DOHH2 (cell line): ENCODE data around the gene SCUBE3.

Experiments
- H3F3A ChIP-seq: fragments of 200-600 bp; sonication (generic), shearing (Covaris generic); 2 replicates; pipeline ENCODE4 v1.6.0; 2016; ENCODE audit warnings: antibody characterized with exemption, mild to moderate bottlenecking; ENCODE audit not compliant: control insufficient read depth, insufficient read depth
- H3K27ac ChIP-seq: fragments of 200-600 bp; sonication (generic); 2 replicates; pipeline ENCODE4 v1.5.1; 2014; ENCODE audit warnings: low read depth, mild to moderate bottlenecking, low read length, moderate library complexity
- H3K27me3 ChIP-seq: fragments of 200-600 bp; sonication (generic); 2 replicates; pipeline ENCODE4 v1.6.1; 2014; ENCODE audit warnings: mild to moderate bottlenecking, low read length, mixed read lengths; ENCODE audit not compliant: control insufficient read depth
- H3K36me3 ChIP-seq: fragments of 200-600 bp; sonication (generic); 2 replicates; pipeline ENCODE4 v1.6.1; 2014; ENCODE audit warnings: mild to moderate bottlenecking, low read length, moderate library complexity, mixed read lengths; ENCODE audit not compliant: control insufficient read depth
- H3K4me1 ChIP-seq: fragments of 200-600 bp; sonication (generic); 2 replicates; pipeline ENCODE4 v1.6.1; 2014; ENCODE audit warnings: mild to moderate bottlenecking, low read length, mixed read lengths; ENCODE audit not compliant: control insufficient read depth
- H3K4me2 ChIP-seq: fragments of 200-600 bp; sonication (generic); 2 replicates; pipeline ENCODE4 v1.6.0; 2014; ENCODE audit warnings: mild to moderate bottlenecking, low read length, moderate library complexity
- H3K4me3 ChIP-seq: fragments of 200-600 bp; sonication (generic); 2 replicates; pipeline ENCODE4 v1.5.1; 2014; ENCODE audit warnings: mild to moderate bottlenecking, low read length, mixed read lengths
- H3K79me2 ChIP-seq: fragments of 200-600 bp; sonication (generic); 2 replicates; pipeline ENCODE4 v1.6.1; 2014; ENCODE audit warnings: mild to moderate bottlenecking, low read length, mixed read lengths; ENCODE audit not compliant: control insufficient read depth
- H3K9me2 ChIP-seq: fragments of 200-600 bp; sonication (generic); replicated peaks from 2 replicates; pipeline ENCODE4 v1.6.1; 2014; ENCODE audit warnings: mild to moderate bottlenecking, low read length, mixed read lengths; ENCODE audit not compliant: control insufficient read depth
- H3K9me3 ChIP-seq: fragments of 200-600 bp; sonication (generic); 2 replicates; pipeline ENCODE4 v1.6.1; 2014; ENCODE audit warnings: antibody characterized with exemption, low read length, mixed read lengths; ENCODE audit not compliant: control insufficient read depth, insufficient read depth
- H4K20me1 ChIP-seq: fragments of 200-600 bp; sonication (generic); 2 replicates; pipeline ENCODE4 v1.6.0; 2014; ENCODE audit warnings: low read depth, mild to moderate bottlenecking, antibody characterized with exemption, low read length, moderate library complexity; ENCODE audit not compliant: control insufficient read depth, insufficient read depth
- CTCF ChIP-seq: fragments of 200-600 bp; sonication (generic); IDR thresholded peaks from one replicate; pipeline ENCODE4 v1.5.1; 2014; ENCODE audit warnings: antibody characterized with exemption, mild to moderate bottlenecking, low read depth, low read length; ENCODE audit not compliant: poor library complexity, severe bottlenecking
- EZH2phosphoT487 ChIP-seq: fragments of 200-600 bp; sonication (generic); IDR thresholded peaks from 2 replicates; pipeline ENCODE4 v1.6.1; 2017; ENCODE audit warnings: borderline replicate concordance, mild to moderate bottlenecking, antibody characterized with exemption, low read length, moderate library complexity, mixed read lengths

SCUBE3 gene

GRCh38 chr6:35165630-35166071, 48.1 kb upstream of the SCUBE3 start:
- H3K4me2 ChIP-seq: no peak overlapping the region
- peaks cover 5% of the 10 kb centered on the region; the same call in 1 of the 2 replicates for H3K9me3 ChIP-seq
- H3K4me1 ChIP-seq: no peaks in the 10 kb centered on the region
- H3K36me3 ChIP-seq: no peaks in the 10 kb centered on the region
- TF ChIP-seq CTCF: no peak
- TF ChIP-seq EZH2phosphoT487: no peak
- peaks cover 35% of the 10 kb centered on the region for H3K27me3 ChIP-seq
- H3K9me2 ChIP-seq: no peaks in the 10 kb centered on the region
- no peaks in the 10 kb centered on the region for H3F3A ChIP-seq
- no peaks in the 10 kb centered on the region for H4K20me1 ChIP-seq
- H3K4me3 ChIP-seq: no peak overlapping the region
- H3K79me2 ChIP-seq: no peaks in the 10 kb centered on the region
- H3K27ac ChIP-seq: no peak overlapping the region

GRCh38 chr6:35166116-35166515, 47.6 kb upstream of the SCUBE3 start:
- H3K4me3 ChIP-seq: no peak overlapping the region
- TF ChIP-seq CTCF (no peak), EZH2phosphoT487 (no peak)
- no peaks in the 10 kb centered on the region for H3K79me2 ChIP-seq
- H3K9me2 ChIP-seq: no peaks in the 10 kb centered on the region
- no peaks in the 10 kb centered on the region for H4K20me1 ChIP-seq
- H3K27me3 ChIP-seq: peaks cover 30% of the 10 kb centered on the region
- H3K27ac ChIP-seq: no peak overlapping the region
- H3K9me3 ChIP-seq: peaks cover 5% of the 10 kb centered on the region; the same call in 1 of the 2 replicates
- H3F3A ChIP-seq: no peaks in the 10 kb centered on the region
- H3K36me3 ChIP-seq: no peaks in the 10 kb centered on the region
- H3K4me2 ChIP-seq: no peak overlapping the region
- no peaks in the 10 kb centered on the region for H3K4me1 ChIP-seq

GRCh38 chr6:35166520-35166919, 47.2 kb upstream of the SCUBE3 start:
- H3K4me2 ChIP-seq: no peak overlapping the region
- no peak overlapping the region for H3K27ac ChIP-seq
- H4K20me1 ChIP-seq: no peaks in the 10 kb centered on the region

More at GRCh38 chr6:35166520-35166919, 47.2 kb upstream of the SCUBE3 start:
- Histone ChIP-seq H3K36me3 (no peaks in the 10 kb centered on the region), H3K79me2 (no peaks in the 10 kb centered on the region), H3K27me3 (peaks cover 26% of the 10 kb centered on the region), H3F3A (no peaks in the 10 kb centered on the region), H3K9me3 (peaks cover 5% of the 10 kb centered on the region; the same call in 1 of the 2 replicates), H3K9me2 (no peaks in the 10 kb centered on the region), H3K4me1 (no peaks in the 10 kb centered on the region), H3K4me3 (no peak overlapping the region)
- TF ChIP-seq CTCF (no peak), EZH2phosphoT487 (no peak)
